HFFc6 (cell line): ENCODE results near the gene TFDP2. TPM values are rescaled to one million over a fixed set of nuclear protein-coding genes. Genes with fewer than 3 reads are reported as not detected.

Experiments used
- DNase-seq: peaks from one replicate; pipeline ENCODE4 v3.0.0-alpha.2; 2018
- H3K27ac Mint-ChIP-seq: 2 replicates; pipeline ENCODE4 v1.8.0; 2020; ENCODE audit warnings: mild to moderate bottlenecking, mixed read lengths
- H3K27me3 Mint-ChIP-seq: 2 replicates; pipeline ENCODE4 v1.8.0; 2021; ENCODE audit warnings: mild to moderate bottlenecking, moderate library complexity, mixed read lengths; ENCODE audit not compliant: insufficient read depth
- H3K36me3 Mint-ChIP-seq: 2 replicates; pipeline ENCODE4 v1.8.0; 2021; ENCODE audit warnings: low read depth, mixed read lengths
- H3K4me1 Mint-ChIP-seq: 2 replicates; pipeline ENCODE4 v1.8.0; 2020; ENCODE audit warnings: low read depth, mixed read lengths
- H3K4me3 Mint-ChIP-seq: 2 replicates; pipeline ENCODE4 v1.8.0; 2020; ENCODE audit warnings: mild to moderate bottlenecking, moderate library complexity, mixed read lengths
- H3K9me3 Mint-ChIP-seq: 2 replicates; pipeline ENCODE4 v1.8.0; 2020; ENCODE audit warnings: mild to moderate bottlenecking, mixed read lengths
- CTCF ChIP-seq: fragments of 200-600 bp; sonication (generic); IDR thresholded peaks from 2 replicates; pipeline ENCODE4 v1.5.0; 2021; ENCODE audit warnings: antibody characterized with exemption, mild to moderate bottlenecking
- total RNA-seq, 6 experiments: library from RNA; stranded (reverse); fragmentation: NEBNext Ultra II Directional; extraction: Animal tissue kit (Norgen Biotek cat#: 25700); gene quantifications; 2 replicates in 1 of 6; 3 replicates in 5 of 6; pipeline ENCODE4 v1.2.3, GENCODE V29; 2021

TFDP2 gene
- total RNA-seq, 6 experiments from 2014 or later = 22.0 to 34.1 (median 27.6) TPM

- DNase-seq = no peak
- peaks cover 25% of the 10 kb centered on the region for H3K4me1 Mint-ChIP-seq
- peaks cover 2% of the 10 kb centered on the region; the same call in 1 of the 2 replicates for H3K27me3 Mint-ChIP-seq
- no peak overlapping the region for H3K4me3 Mint-ChIP-seq
- H3K9me3 Mint-ChIP-seq = no peaks in the 10 kb centered on the region
- no peaks in the 10 kb centered on the region for H3K36me3 Mint-ChIP-seq
- no peak for TF ChIP-seq CTCF
- H3K27ac Mint-ChIP-seq = no peak overlapping the region
Measured at GRCh38 chr3:142004025-142004424, 145.3 kb downstream of the TFDP2 start.

- Mint-ChIP-seq H3K27ac (no peak overlapping the region), H3K27me3 (peaks cover 2% of the 10 kb centered on the region; the same call in 1 of the 2 replicates), H3K4me3 (no peak overlapping the region), H3K9me3 (no peaks in the 10 kb centered on the region), H3K4me1 (peaks cover 29% of the 10 kb centered on the region), H3K36me3 (no peaks in the 10 kb centered on the region)
- DNase-seq = no peak
- TF ChIP-seq CTCF = no peak
Measured at GRCh38 chr3:142003291-142003690, 146.1 kb downstream of the TFDP2 start.

- no peak for DNase-seq
- H3K36me3 Mint-ChIP-seq = no peaks in the 10 kb centered on the region
- no peak for TF ChIP-seq CTCF
- no peak overlapping the region for H3K4me3 Mint-ChIP-seq
- no peaks in the 10 kb centered on the region for H3K9me3 Mint-ChIP-seq
- no peak overlapping the region for H3K27ac Mint-ChIP-seq
- peaks cover 41% of the 10 kb centered on the region for H3K4me1 Mint-ChIP-seq
- no peaks in the 10 kb centered on the region; the same call in 1 of the 2 replicates for H3K27me3 Mint-ChIP-seq
Measured at GRCh38 chr3:142000325-142000870, 148.9 kb downstream of the TFDP2 start.

- peaks cover 31% of the 10 kb centered on the region for H3K4me1 Mint-ChIP-seq
- no peaks in the 10 kb centered on the region for H3K9me3 Mint-ChIP-seq
- DNase-seq = peak; percentile 22
- TF ChIP-seq CTCF = peak; percentile 72
- H3K27me3 Mint-ChIP-seq = no peaks in the 10 kb centered on the region; the same call in 1 of the 2 replicates
- H3K4me3 Mint-ChIP-seq = no peak overlapping the region
- no peaks in the 10 kb centered on the region for H3K36me3 Mint-ChIP-seq
- no peak overlapping the region for H3K27ac Mint-ChIP-seq
Measured at GRCh38 chr3:141998669-141999290, 150.6 kb downstream of the TFDP2 start.

GRCh38 chr3:141996437-141996836, 152.9 kb downstream of the TFDP2 start:
- DNase-seq = peak; percentile 12
- TF ChIP-seq CTCF = no peak
- peak overlapping the region; percentile 44; the same call in 1 of the 2 replicates for H3K27ac Mint-ChIP-seq
- H3K4me1 Mint-ChIP-seq = peaks cover 28% of the 10 kb centered on the region
- no peaks in the 10 kb centered on the region; the same call in 1 of the 2 replicates for H3K27me3 Mint-ChIP-seq
- no peak overlapping the region for H3K4me3 Mint-ChIP-seq
- no peaks in the 10 kb centered on the region for H3K36me3 Mint-ChIP-seq
- H3K9me3 Mint-ChIP-seq = no peaks in the 10 kb centered on the region
